ENCODE data around the gene OR1F1.

The OR1F1 gene

DNA sequence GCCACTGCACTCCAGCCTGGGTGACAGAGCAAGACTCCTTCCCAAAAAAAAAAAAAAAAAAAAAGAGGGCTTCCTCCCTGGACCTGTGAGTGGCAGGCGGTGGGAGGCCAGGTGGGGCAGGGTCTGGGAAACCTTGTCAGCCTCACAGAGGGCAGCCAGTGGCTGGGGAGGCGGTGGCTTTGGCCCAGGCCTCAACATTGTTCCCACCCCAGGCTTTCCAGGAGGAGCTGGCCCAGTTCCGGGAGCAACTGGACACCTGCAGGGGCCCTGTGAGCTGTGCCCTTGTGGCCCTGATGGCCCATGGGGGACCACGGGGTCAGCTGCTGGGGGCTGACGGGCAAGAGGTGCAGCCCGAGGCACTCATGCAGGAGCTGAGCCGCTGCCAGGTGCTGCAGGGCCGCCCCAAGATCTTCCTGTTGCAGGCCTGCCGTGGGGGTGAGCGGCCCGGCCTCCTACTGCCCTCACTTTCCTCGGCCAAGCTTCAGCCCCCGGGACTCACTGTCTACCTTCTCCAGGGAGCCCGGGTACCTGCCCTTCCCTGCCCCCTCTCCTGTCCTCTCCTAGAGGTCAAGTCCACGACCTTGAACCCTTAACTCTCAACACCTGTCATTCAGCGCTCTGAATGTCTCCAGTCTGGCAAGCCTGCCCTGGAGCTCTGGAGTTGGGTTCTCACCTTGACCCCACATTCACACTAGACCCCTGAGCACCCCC, 40.8 kb upstream of the OR1F1 start:
- Histone ChIP-seq H3K27me3 (ENCODE audit: control insufficient read depth, low read length) (peaks cover 9% of the 10 kb centered on the region), H3K36me3 (ENCODE audit: control insufficient read depth, low read length) (0 out of 2 replicates have a peak, but pooled peaks cover 3% of the 10 kb centered on the region), H3K4me2 (ENCODE audit: low read length) (no peak overlapping the region), H3K79me2 (ENCODE audit: control insufficient read depth, low read length) (no peaks in the 10 kb centered on the region), H3K27ac (ENCODE audit: low read depth, low read length) (no peak overlapping the region), H3K9me3 (ENCODE audit: control insufficient read depth, insufficient read depth, low read length) (no peaks in the 10 kb centered on the region), H3K4me3 (ENCODE audit: low read length) (no peak overlapping the region), H3K9me2 (replicated peaks; ENCODE audit: control insufficient read depth, low read length) (no peaks in the 10 kb centered on the region), H4K20me1 (ENCODE audit: control insufficient read depth, insufficient read depth, low read depth, low read length) (no peaks in the 10 kb centered on the region), H3K4me1 (ENCODE audit: control insufficient read depth, low read length) (peaks cover 26% of the 10 kb centered on the region), H3F3A (ENCODE audit: control insufficient read depth, insufficient read depth) (peaks cover 8% of the 10 kb centered on the region)
- TF ChIP-seq, protein P1, sequence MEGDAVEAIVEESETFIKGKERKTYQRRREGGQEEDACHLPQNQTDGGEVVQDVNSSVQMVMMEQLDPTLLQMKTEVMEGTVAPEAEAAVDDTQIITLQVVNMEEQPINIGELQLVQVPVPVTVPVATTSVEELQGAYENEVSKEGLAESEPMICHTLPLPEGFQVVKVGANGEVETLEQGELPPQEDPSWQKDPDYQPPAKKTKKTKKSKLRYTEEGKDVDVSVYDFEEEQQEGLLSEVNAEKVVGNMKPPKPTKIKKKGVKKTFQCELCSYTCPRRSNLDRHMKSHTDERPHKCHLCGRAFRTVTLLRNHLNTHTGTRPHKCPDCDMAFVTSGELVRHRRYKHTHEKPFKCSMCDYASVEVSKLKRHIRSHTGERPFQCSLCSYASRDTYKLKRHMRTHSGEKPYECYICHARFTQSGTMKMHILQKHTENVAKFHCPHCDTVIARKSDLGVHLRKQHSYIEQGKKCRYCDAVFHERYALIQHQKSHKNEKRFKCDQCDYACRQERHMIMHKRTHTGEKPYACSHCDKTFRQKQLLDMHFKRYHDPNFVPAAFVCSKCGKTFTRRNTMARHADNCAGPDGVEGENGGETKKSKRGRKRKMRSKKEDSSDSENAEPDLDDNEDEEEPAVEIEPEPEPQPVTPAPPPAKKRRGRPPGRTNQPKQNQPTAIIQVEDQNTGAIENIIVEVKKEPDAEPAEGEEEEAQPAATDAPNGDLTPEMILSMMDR (IDR thresholded peaks at IDR 0.05; ENCODE audit: low read depth, low read length, poor library complexity, severe bottlenecking), result no peak
- no peak for TF ChIP-seq EZH2phosphoT487 (IDR thresholded peaks at IDR 0.05; ENCODE audit: borderline replicate concordance, low read length)

DNA sequence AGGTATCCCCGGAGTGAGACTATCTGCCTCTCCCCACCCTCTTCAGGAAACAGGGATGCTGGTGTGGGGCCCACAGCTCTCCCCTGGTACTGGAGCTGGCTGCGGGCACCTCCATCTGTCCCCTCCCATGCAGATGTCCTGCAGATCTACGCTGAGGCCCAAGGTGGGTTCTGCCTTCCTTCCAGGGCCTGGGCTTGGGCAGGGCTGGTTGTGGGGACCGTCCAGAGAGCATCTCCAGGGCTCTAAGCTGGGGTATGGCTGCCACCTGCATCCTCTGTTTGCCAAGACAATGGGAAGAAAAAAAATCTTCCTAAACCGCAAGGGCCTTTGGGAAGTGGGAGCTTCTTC, 40.3 kb upstream of the OR1F1 start:
- no peak for TF ChIP-seq EZH2phosphoT487 (IDR thresholded peaks at IDR 0.05; ENCODE audit: borderline replicate concordance, low read length)
- TF ChIP-seq, protein P1 (IDR thresholded peaks at IDR 0.05; ENCODE audit: low read depth, low read length, poor library complexity, severe bottlenecking), result no peak
- peaks cover 31% of the 10 kb centered on the region for H3K4me1 ChIP-seq (ENCODE audit: control insufficient read depth, low read length)
- no peak overlapping the region for H3K27ac ChIP-seq (ENCODE audit: low read depth, low read length)

GRCh38 chr16:3148256-3149192, 39.5 kb upstream of the OR1F1 start:
- TF ChIP-seq, protein P1 (IDR thresholded peaks at IDR 0.05; ENCODE audit: low read depth, low read length, poor library complexity, severe bottlenecking), result no peak
- no peak for TF ChIP-seq EZH2phosphoT487 (IDR thresholded peaks at IDR 0.05; ENCODE audit: borderline replicate concordance, low read length)
- H3K36me3 ChIP-seq (ENCODE audit: control insufficient read depth, low read length), result no peaks in the 10 kb centered on the region
- no peak overlapping the region for H3K27ac ChIP-seq (ENCODE audit: low read depth, low read length)
- H3K27me3 ChIP-seq (ENCODE audit: control insufficient read depth, low read length), result peaks cover 15% of the 10 kb centered on the region
- H3K9me3 ChIP-seq (ENCODE audit: control insufficient read depth, insufficient read depth, low read length), result no peaks in the 10 kb centered on the region
- H3F3A ChIP-seq (ENCODE audit: control insufficient read depth, insufficient read depth), result peaks cover 20% of the 10 kb centered on the region
- no peaks in the 10 kb centered on the region for H4K20me1 ChIP-seq (ENCODE audit: control insufficient read depth, insufficient read depth, low read depth, low read length)
- no peaks in the 10 kb centered on the region for H3K79me2 ChIP-seq (ENCODE audit: control insufficient read depth, low read length)
- H3K4me2 ChIP-seq (ENCODE audit: low read length), result no peak overlapping the region
- H3K4me3 ChIP-seq (ENCODE audit: low read length), result peak overlapping the region; percentile 97; the same call in 1 of the 2 replicates
- H3K9me2 ChIP-seq (replicated peaks; ENCODE audit: control insufficient read depth, low read length), result no peaks in the 10 kb centered on the region
- peaks cover 31% of the 10 kb centered on the region for H3K4me1 ChIP-seq (ENCODE audit: control insufficient read depth, low read length)

More for the DNA sequence above, 40.3 kb upstream of the OR1F1 start:
- Histone ChIP-seq H3K9me2 (replicated peaks; ENCODE audit: control insufficient read depth, low read length) (no peaks in the 10 kb centered on the region), H3K27me3 (ENCODE audit: control insufficient read depth, low read length) (peaks cover 15% of the 10 kb centered on the region), H3K9me3 (ENCODE audit: control insufficient read depth, insufficient read depth, low read length) (no peaks in the 10 kb centered on the region), H3K36me3 (ENCODE audit: control insufficient read depth, low read length) (no peaks in the 10 kb centered on the region), H3K79me2 (ENCODE audit: control insufficient read depth, low read length) (no peaks in the 10 kb centered on the region), H3K4me3 (ENCODE audit: low read length) (no peak overlapping the region), H4K20me1 (ENCODE audit: control insufficient read depth, insufficient read depth, low read depth, low read length) (no peaks in the 10 kb centered on the region), H3F3A (ENCODE audit: control insufficient read depth, insufficient read depth) (peaks cover 14% of the 10 kb centered on the region), H3K4me2 (ENCODE audit: low read length) (no peak overlapping the region)

Measured in DOHH2 (cell line).